Ovary (tissue), 9 donors: ENCODE data around the gene MRPL18. TPM values are rescaled to one million over a fixed set of nuclear protein-coding genes. Genes with fewer than 3 reads are reported as not detected.

Source experiments
- DNase-seq, 5 donors: peaks; one replicate each; pipeline ENCODE4 v3.0.0-alpha.2; 2019 to 2020
- H3K27ac ChIP-seq, 2 donors: fragments of 200-600 bp; one replicate each; pipeline versions ENCODE4 v1.5.1 to v1.8.0; 2019 to 2022
- H3K27me3 ChIP-seq: fragments of 200-600 bp; one replicate; pipeline ENCODE4 v1.8.0; 2022
- H3K36me3 ChIP-seq: fragments of 200-600 bp; sonication (generic); one replicate; pipeline ENCODE4 v1.5.1; 2019
- H3K4me1 ChIP-seq: one replicate; pipeline ENCODE4 v1.8.1; 2013; ENCODE audit warnings: mild to moderate bottlenecking, moderate library complexity; ENCODE audit not compliant: insufficient read depth
- H3K4me3 ChIP-seq: fragments of 200-600 bp; sonication (generic); one replicate; pipeline ENCODE4 v1.5.1; 2017
- H3K9me3 ChIP-seq, 2 donors: fragments of 200-600 bp in 1 of 2; sonication (generic) in 1 of 2; one replicate each; pipeline versions ENCODE4 v1.5.1 to v1.8.1; 2013 to 2019; ENCODE audit warnings: mild to moderate bottlenecking in 1 of 2, moderate library complexity in 1 of 2
- CTCF ChIP-seq, 3 donors: fragments of 450-650 bp in 2 of 3; fragments of 200-600 bp in 1 of 3; IDR thresholded peaks; one replicate each; pipeline versions ENCODE4 v1.5.1 to v1.8.0; 2016 to 2022; ENCODE audit warnings: antibody characterized with exemption in 3 of 3, mild to moderate bottlenecking in 1 of 3
- EP300 ChIP-seq: sonication (generic); formaldehyde crosslinking; IDR thresholded peaks from one replicate; pipeline ENCODE4 v1.6.1; 2017; ENCODE audit warnings: antibody characterized with exemption
- POLR2A ChIP-seq: fragments of 450-650 bp; IDR thresholded peaks from one replicate; pipeline ENCODE4 v1.6.1; 2017; ENCODE audit warnings: antibody characterized with exemption, mild to moderate bottlenecking, moderate library complexity
- WGBS, 3 donors: extraction: QIAGEN DNeasy Blood & Tissue Kit in 1 of 3; methylation state at CpG; one replicate each; pipeline versions ENCODE4 v1.1.5 to v1.1.7; 2013 to 2017; 5-methylcytosine and 5-hydroxymethylcytosine counted together
- intact Hi-C, 4 donors: fragments of 100-400 bp; cut with DNase I; formaldehyde crosslinking; loops; one replicate each; pipeline versions ENCODE4 v1.11.0 to v1.15.1; 2022 to 2023
- polyA plus RNA-seq, 2 donors: library from polyadenylated mRNA; stranded (reverse); fragments of 200-250 nt in 1 of 2; fragments of 350-450 nt in 1 of 2; fragmentation: Illumina TruSeq in 1 of 2; extraction: RNeasy Lipid Tissue Mini Kit (QIAGEN cat#74804) in 1 of 2; gene quantifications; one replicate each; pipeline ENCODE4 v1.2.3, GENCODE V29; 2013 to 2014
- total RNA-seq, 7 donors: library from RNA; depleted of rRNA in 2 of 7; stranded (reverse); fragments of >200 nt in 2 of 7; fragmentation: NEBNext Ultra II Directional in 3 of 7; extraction: Animal tissue kit (Norgen Biotek cat#: 25700) in 3 of 7; gene quantifications; one replicate each; pipeline versions ENCODE4 v1.1.0 to v1.2.4, GENCODE V29; 2016 to 2023
- donor health status: DM: no; HTN: no; CAD: no; lungs with moderate emphysema.
- donor health status: DM: no; HTN: no; CAD: no.
- donor health status: Bipolar disorder and iron deficiency.
- donor health status: DM: yes; HTN: yes; CAD: no.
- donor health status: DM: no; HTN: no; CAD: no.
- donor health status: DM: yes; HTN: yes; CAD: no.

Gene MRPL18
- total and polyA plus RNA-seq, 9 donors, result 51.0 to 112 (median 57.5) TPM

GRCh38 chr6:159769470-159769869 is 20.8 kb upstream of the MRPL18 start:
- intact Hi-C loops, result no loop called here
- no peak for DNase-seq
- H3K27me3 ChIP-seq, result no peaks in the 10 kb centered on the region

GRCh38 chr6:159772196-159772595 is 18.1 kb upstream of the MRPL18 start:
- no peaks in the 10 kb centered on the region for H3K9me3 ChIP-seq
- intact Hi-C loops, result no loop called here
- no peak for DNase-seq
- no peak overlapping the region for H3K27ac ChIP-seq
- no peaks in the 10 kb centered on the region for H3K27me3 ChIP-seq
- WGBS, 3 donors, result 51 to 56% (median 51%) methylated on average over 1 of the region's 1 CpG
- TF ChIP-seq CTCF (IDR thresholded peaks at IDR 0.05) (no peak), POLR2A (no peak), EP300 (no peak)
- no peaks in the 10 kb centered on the region for H3K36me3 ChIP-seq
- no peaks in the 10 kb centered on the region for H3K4me1 ChIP-seq
- H3K4me3 ChIP-seq, result no peak overlapping the region

More at GRCh38 chr6:159769470-159769869, 20.8 kb upstream of the MRPL18 start:
- Histone ChIP-seq H3K4me3 (no peak overlapping the region), H3K27ac (no peak overlapping the region), H3K4me1 (no peaks in the 10 kb centered on the region), H3K9me3 (no peaks in the 10 kb centered on the region), H3K36me3 (no peaks in the 10 kb centered on the region)
- no peak for TF ChIP-seq POLR2A
- TF ChIP-seq EP300, result no peak
- TF ChIP-seq CTCF (IDR thresholded peaks at IDR 0.05), result no peak

GRCh38 chr6:159777240-159777904 is 12.9 kb upstream of the MRPL18 start:
- no peak for DNase-seq
- 76 to 79% (median 78%) methylated on average over 7 of the region's 7 CpGs for WGBS, 3 donors
- intact Hi-C loops, result no loop called here
- Histone ChIP-seq H3K27ac (no peak overlapping the region), H3K27me3 (no peaks in the 10 kb centered on the region), H3K9me3 (no peaks in the 10 kb centered on the region), H3K4me3 (no peak overlapping the region), H3K4me1 (no peaks in the 10 kb centered on the region), H3K36me3 (no peaks in the 10 kb centered on the region)
- TF ChIP-seq CTCF (IDR thresholded peaks at IDR 0.05) (no peak), EP300 (no peak), POLR2A (no peak)

GRCh38 chr6:159778131-159778530 is 12.1 kb upstream of the MRPL18 start:
- 26 to 47% (median 29%) methylated on average over 1 of the region's 1 CpG for WGBS, 3 donors
- H3K27me3 ChIP-seq, result no peaks in the 10 kb centered on the region
- intact Hi-C loops, result no loop called here
- no peaks in the 10 kb centered on the region for H3K36me3 ChIP-seq
- no peaks in the 10 kb centered on the region for H3K9me3 ChIP-seq
- TF ChIP-seq POLR2A (no peak), EP300 (no peak), CTCF (IDR thresholded peaks at IDR 0.05) (no peak)
- no peak for DNase-seq
- no peak overlapping the region for H3K27ac ChIP-seq
- peaks cover 1% of the 10 kb centered on the region for H3K4me1 ChIP-seq
- H3K4me3 ChIP-seq, result no peak overlapping the region
